Activated CD8-positive, alpha-beta memory T cell treated with anti-CD3 and anti-CD28 coated beads, Interleukin-2, amount 50 U/mL, for 48 hours (primary cell): ENCODE results near the gene PIM2.
"Not testable (repeated sequence)": the region's sequence is repeated elsewhere in the genome, so short reads cannot be mapped to it uniquely, and the experiment has no call there.

Experiments used
- DNase-seq: peaks from one replicate; pipeline ENCODE4 v3.0.0-alpha.2; 2020

PIM2 gene

GRCh38 chrX:48904180-48904579, 14.6 kb downstream of the PIM2 start:
- DNase-seq: no peak

DNA sequence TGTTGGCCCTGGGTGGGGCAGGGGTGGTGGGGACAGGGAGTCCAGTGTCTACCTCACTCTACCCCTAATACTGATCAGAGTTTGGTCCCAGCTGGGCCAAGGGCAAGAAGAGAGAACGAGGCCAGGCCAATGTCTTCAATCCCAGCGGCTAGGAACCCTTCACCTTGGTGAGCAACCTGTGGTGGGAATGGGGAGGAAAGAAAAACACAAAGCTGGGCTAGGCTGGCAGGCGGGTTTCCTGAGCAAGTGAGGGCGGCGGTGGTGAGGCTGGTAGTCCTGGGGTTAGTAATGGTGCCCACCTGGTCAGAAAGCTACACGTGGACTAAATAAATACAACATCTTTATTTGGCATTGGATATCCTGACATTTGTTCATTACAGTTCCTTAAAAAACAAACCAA, 15.5 kb downstream of the PIM2 start:
- no peak for DNase-seq

DNA sequence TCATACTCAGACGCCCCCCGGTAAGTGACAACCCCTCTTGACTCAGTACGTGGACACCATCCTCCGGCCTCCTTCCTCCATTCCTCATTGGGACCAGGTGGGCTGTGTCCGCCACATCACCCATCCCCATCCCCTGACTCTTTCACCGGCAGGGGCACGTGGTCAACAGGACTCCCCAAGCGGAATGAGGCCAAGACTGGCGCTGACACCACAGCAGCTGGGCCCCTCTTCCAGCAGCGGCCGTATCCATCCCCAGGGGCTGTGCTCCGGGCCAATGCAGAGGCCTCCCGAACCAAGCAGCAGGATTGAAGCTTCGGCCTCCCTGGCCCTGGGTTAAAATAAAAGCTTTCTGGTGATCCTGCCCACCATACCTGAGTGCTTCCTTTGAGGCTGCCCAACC, 16.0 kb downstream of the PIM2 start:
- no peak for DNase-seq

DNA sequence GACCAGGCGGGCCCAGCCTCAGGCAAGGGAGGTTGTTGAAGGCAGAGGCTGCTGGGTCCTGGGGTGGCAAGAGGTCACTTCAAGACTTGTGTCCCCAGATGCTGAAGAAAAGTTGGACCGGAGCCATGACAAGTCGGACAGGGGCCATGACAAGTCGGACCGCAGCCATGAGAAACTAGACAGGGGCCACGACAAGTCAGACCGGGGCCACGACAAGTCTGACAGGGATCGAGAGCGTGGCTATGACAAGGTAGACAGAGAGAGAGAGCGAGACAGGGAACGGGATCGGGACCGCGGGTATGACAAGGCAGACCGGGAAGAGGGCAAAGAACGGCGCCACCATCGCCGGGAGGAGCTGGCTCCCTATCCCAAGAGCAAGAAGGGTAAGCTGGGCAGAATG, 16.7 kb downstream of the PIM2 start:
- no peak for DNase-seq

- no peak for DNase-seq
Observed at GRCh38 chrX:48901069-48901468, 17.8 kb downstream of the PIM2 start.

DNA sequence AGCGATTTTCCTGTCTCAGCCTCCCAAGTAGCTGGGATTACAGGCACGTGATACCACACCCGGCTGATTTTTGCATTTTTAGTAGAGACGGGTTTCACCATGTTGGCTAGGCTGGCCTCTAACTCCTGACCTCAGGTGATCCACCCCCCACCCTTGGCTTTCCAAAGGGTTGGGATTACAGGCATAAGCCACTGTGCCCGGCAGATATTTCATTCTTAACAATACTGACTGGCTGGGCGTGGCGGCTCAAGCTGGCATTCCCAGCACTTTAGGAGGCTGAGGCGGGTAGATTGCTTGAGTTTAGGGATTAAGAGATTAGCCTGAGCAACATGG, 19.8 kb downstream of the PIM2 start:
- DNase-seq: no peak

GRCh38 chrX:48897625-48898306, 21.1 kb downstream of the PIM2 start, which contains the start of the genes PQBP1 and TIMM17B:
PQBP1 (plus strand) TSS chrX:48897930; CDS start chrX:48898510, 580 bp downstream.
TIMM17B (minus strand) TSS chrX:48897768; CDS start chrX:48897749, 19 bp downstream.
- peak; percentile 87 for DNase-seq

GRCh38 chrX:48897157-48897624, 21.6 kb downstream of the PIM2 start:
- peak; percentile 70 for DNase-seq

DNA sequence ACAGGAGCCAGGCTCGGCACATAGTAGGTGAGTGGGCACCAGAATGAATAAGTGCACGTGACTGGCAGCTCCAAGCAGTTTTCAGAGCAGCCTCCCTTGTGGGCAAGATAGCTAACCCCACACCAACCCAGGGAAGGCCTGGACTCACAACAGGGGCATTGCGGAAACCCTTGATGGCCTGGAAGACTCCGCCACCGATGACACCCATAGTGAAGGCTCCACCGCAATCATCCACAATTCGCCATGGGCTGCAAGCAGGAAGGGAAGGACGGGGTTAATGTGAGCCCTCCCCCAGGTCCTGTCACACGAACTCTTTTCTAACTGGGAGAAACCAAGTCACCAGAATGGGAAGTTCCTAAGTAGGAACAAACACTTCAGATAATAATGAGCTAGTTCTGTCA, 22.2 kb downstream of the PIM2 start:
- DNase-seq: no peak

DNA sequence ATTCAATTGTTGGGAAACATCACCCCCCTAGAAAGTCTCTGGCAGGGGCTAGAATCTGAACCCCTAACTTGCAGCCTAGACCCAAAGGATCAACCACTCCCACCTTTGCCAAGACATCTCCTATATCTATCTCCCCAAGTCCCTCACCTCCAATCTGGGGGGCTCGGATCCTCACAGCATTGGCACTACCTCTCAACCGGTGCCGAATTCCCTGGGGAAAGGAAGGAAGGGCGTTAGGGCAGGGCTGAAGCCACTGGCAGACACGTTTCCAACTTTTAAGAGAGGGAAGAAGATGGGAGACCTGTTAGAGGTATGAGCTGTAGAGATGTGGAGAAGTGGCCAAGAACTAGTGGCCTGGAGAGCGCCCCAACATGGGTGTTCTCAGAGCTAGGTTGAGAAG, 23.9 kb downstream of the PIM2 start:
- DNase-seq: no peak

- DNase-seq: no peak
Observed at GRCh38 chrX:48893556-48894348, 25.1 kb downstream of the PIM2 start.

GRCh38 chrX:48892896-48893295, 25.9 kb downstream of the PIM2 start:
- no peak for DNase-seq

- peak; percentile 80 for DNase-seq
Observed at GRCh38 chrX:48891402-48892288, 27.2 kb downstream of the PIM2 start.

GRCh38 chrX:48890934-48891401, 27.9 kb downstream of the PIM2 start:
- no peak for DNase-seq

DNA sequence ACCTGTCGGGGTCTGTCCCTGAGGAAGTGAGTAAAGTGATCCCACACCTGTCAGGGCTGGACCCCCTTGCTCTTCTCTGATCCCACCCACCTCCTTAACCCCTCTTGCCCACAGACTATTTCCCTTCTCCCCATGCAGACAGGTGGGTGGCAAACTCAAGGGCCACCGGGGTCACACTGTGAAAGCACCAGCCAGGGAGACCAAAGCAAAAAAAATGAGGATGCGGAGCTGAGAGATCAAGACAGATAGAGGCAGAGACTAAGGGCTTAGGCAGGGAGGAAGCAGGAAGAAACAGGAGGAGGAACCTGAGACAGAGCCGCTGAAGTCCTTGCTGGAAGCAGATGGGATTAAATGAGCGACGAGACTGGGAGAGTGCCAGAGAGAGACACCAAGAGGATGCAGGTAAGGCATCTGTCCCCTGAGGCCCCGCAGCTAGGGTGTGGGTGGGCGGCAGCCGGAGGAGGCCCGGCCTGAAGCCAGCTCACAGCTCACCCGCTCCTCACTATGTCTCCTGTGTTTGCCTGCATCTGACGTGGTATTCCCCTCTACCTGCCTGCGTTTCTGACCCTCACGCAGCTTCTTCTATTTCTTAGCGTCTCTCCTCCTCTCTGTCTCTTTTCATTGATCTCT, 28.4 kb downstream of the PIM2 start:
- DNase-seq: no peak

GRCh38 chrX:48886586-48886985, 32.2 kb downstream of the PIM2 start:
- not testable (repeated sequence) for DNase-seq

GRCh38 chrX:48883729-48884128, 35.1 kb downstream of the PIM2 start:
- no peak for DNase-seq

GRCh38 chrX:48876944-48877343, 41.9 kb downstream of the PIM2 start:
- DNase-seq: not testable (repeated sequence)

- DNase-seq: not testable (repeated sequence)
Observed at GRCh38 chrX:48872017-48872416, 46.8 kb downstream of the PIM2 start.

GRCh38 chrX:48864210-48864609, 54.6 kb downstream of the PIM2 start:
- no peak for DNase-seq
